H9 (cell line): Measurements from ENCODE around the gene UNC119. TPM values are rescaled to one million over a fixed set of nuclear protein-coding genes. Genes with fewer than 3 reads are reported as not detected.

Experiments used
- DNase-seq: peaks from one replicate; pipeline ENCODE4 v3.0.0-alpha.2; 2017
- H2AFZ ChIP-seq: one replicate; pipeline ENCODE4 v1.6.1; 2013; ENCODE audit warnings: mild to moderate bottlenecking, low read length, control low read depth, moderate library complexity
- H2AK5ac ChIP-seq: 2 replicates; pipeline ENCODE4 v1.6.1; 2013; ENCODE audit warnings: low read length, control low read depth, mixed read lengths; ENCODE audit not compliant: insufficient read length
- H2BK120ac ChIP-seq: one replicate; pipeline ENCODE4 v1.6.1; 2013; ENCODE audit warnings: low read depth, mild to moderate bottlenecking, low read length, control low read depth, inconsistent platforms; ENCODE audit not compliant: poor library complexity, severe bottlenecking
- H2BK12ac ChIP-seq: 2 replicates; pipeline ENCODE4 v1.6.1; 2013; ENCODE audit warnings: low read length, control low read depth, mixed read lengths, low read depth; ENCODE audit not compliant: insufficient read length
- H2BK15ac ChIP-seq: 2 replicates; pipeline ENCODE4 v1.6.1; 2013; ENCODE audit warnings: low read depth, low read length, control low read depth
- H2BK20ac ChIP-seq: one replicate; pipeline ENCODE4 v1.6.1; 2013; ENCODE audit warnings: low read depth, mild to moderate bottlenecking, low read length, control low read depth, inconsistent platforms; ENCODE audit not compliant: poor library complexity, severe bottlenecking
- H2BK5ac ChIP-seq: 2 replicates; pipeline ENCODE4 v1.6.1; 2013; ENCODE audit warnings: low read length, control low read depth, mixed read lengths; ENCODE audit not compliant: insufficient read length
- H3K14ac ChIP-seq: 2 replicates; pipeline ENCODE4 v1.6.1; 2013; ENCODE audit warnings: low read length, control low read depth; ENCODE audit not compliant: insufficient read depth
- H3K18ac ChIP-seq: 2 replicates; pipeline ENCODE4 v1.6.1; 2013; ENCODE audit warnings: low read depth, mild to moderate bottlenecking, mixed read lengths, low read length, control low read depth; ENCODE audit not compliant: insufficient read length
- H3K23ac ChIP-seq: 2 replicates; pipeline ENCODE4 v1.6.1; 2013; ENCODE audit warnings: low read length, control low read depth, mixed read lengths, low read depth; ENCODE audit not compliant: insufficient read length
- H3K23me2 ChIP-seq: 2 replicates; pipeline ENCODE4 v1.6.1; 2013; ENCODE audit warnings: low read depth, mild to moderate bottlenecking, mixed read lengths, low read length, control low read depth; ENCODE audit not compliant: insufficient read length, poor library complexity, severe bottlenecking
- H3K27ac ChIP-seq: 2 replicates; pipeline ENCODE4 v1.5.1; 2013; ENCODE audit warnings: low read length, control low read depth, mixed read lengths, low read depth; ENCODE audit not compliant: insufficient read length
- H3K27me3 ChIP-seq: 2 replicates; pipeline ENCODE4 v1.6.1; 2013; ENCODE audit warnings: low read length, control low read depth, inconsistent platforms; ENCODE audit not compliant: insufficient read depth
- H3K4ac ChIP-seq: 2 replicates; pipeline ENCODE4 v1.6.1; 2013; ENCODE audit warnings: low read depth, mild to moderate bottlenecking, control low read depth, inconsistent platforms, low read length, moderate library complexity
- H3K4me1 ChIP-seq: 2 replicates; pipeline ENCODE4 v1.6.1; 2013; ENCODE audit warnings: low read length, control low read depth, inconsistent platforms; ENCODE audit not compliant: insufficient read depth
- H3K4me2 ChIP-seq: 2 replicates; pipeline ENCODE4 v1.6.1; 2013; ENCODE audit warnings: low read length, control low read depth, mixed read lengths; ENCODE audit not compliant: insufficient read length, insufficient read depth
- H3K56ac ChIP-seq: 2 replicates; pipeline ENCODE4 v1.6.1; 2013; ENCODE audit warnings: low read depth, mild to moderate bottlenecking, mixed read lengths, low read length, control low read depth; ENCODE audit not compliant: insufficient read length
- H3K79me1 ChIP-seq: 2 replicates; pipeline ENCODE4 v1.6.1; 2013; ENCODE audit warnings: low read depth, mild to moderate bottlenecking, moderate library complexity, low read length, control low read depth, inconsistent platforms; ENCODE audit not compliant: insufficient read depth, poor library complexity, severe bottlenecking
- H3K79me2 ChIP-seq: 2 replicates; pipeline ENCODE4 v1.6.1; 2013; ENCODE audit warnings: low read length, control low read depth, inconsistent platforms; ENCODE audit not compliant: insufficient read depth
- H3K9ac ChIP-seq: 2 replicates; pipeline ENCODE4 v1.6.1; 2013; ENCODE audit warnings: low read length, control low read depth, mixed read lengths; ENCODE audit not compliant: insufficient read length; ENCODE audit errors: extremely low read depth
- H3K9me3 ChIP-seq: one replicate; pipeline ENCODE4 v1.6.1; 2013; ENCODE audit warnings: low read depth, low read length, inconsistent platforms; ENCODE audit not compliant: control insufficient read depth
- H3T11ph ChIP-seq: one replicate; pipeline ENCODE4 v1.6.1; 2013; ENCODE audit warnings: mild to moderate bottlenecking, low read length, control low read depth, inconsistent platforms
- H4K20me1 ChIP-seq: one replicate; pipeline ENCODE4 v1.6.1; 2013; ENCODE audit not compliant: control insufficient read depth, insufficient read length, insufficient read depth
- H4K5ac ChIP-seq: 2 replicates; pipeline ENCODE4 v1.6.1; 2013; ENCODE audit warnings: low read depth, mild to moderate bottlenecking, mixed read lengths, low read length, control low read depth; ENCODE audit not compliant: insufficient read length
- H4K8ac ChIP-seq: replicated peaks from 2 replicates; pipeline ENCODE4 v1.6.1; 2013; ENCODE audit warnings: low read length, control low read depth, mixed read lengths, low read depth; ENCODE audit not compliant: insufficient read length
- H4K91ac ChIP-seq: 2 replicates; pipeline ENCODE4 v1.6.1; 2013; ENCODE audit warnings: low read depth, mild to moderate bottlenecking, moderate library complexity, mixed read lengths, low read length, control low read depth; ENCODE audit not compliant: insufficient read length
- H3K27ac Mint-ChIP-seq, 3 experiments: 2 replicates in 2 of 3; 3 replicates in 1 of 3; pipeline ENCODE4 v1.8.0; 2020 to 2021; ENCODE audit warnings: mixed read lengths in 3 of 3, mild to moderate bottlenecking in 1 of 3, moderate library complexity in 1 of 3
- H3K27me3 Mint-ChIP-seq: 2 replicates; pipeline ENCODE4 v1.8.0; 2021; ENCODE audit warnings: low read depth, mild to moderate bottlenecking, moderate library complexity, mixed read lengths
- H3K36me3 Mint-ChIP-seq, 3 experiments: 2 replicates in 2 of 3; 3 replicates in 1 of 3; pipeline ENCODE4 v1.8.0; 2020 to 2021; ENCODE audit warnings: low read depth in 3 of 3, mixed read lengths in 3 of 3; ENCODE audit not compliant: insufficient read depth in 1 of 3
- H3K4me1 Mint-ChIP-seq, 2 experiments: 2 replicates each; pipeline ENCODE4 v1.8.0; 2020; ENCODE audit warnings: mixed read lengths in 2 of 2
- H3K4me3 Mint-ChIP-seq, 2 experiments: 2 replicates in 1 of 2; 3 replicates in 1 of 2; pipeline ENCODE4 v1.8.0; 2020 to 2021; ENCODE audit warnings: mild to moderate bottlenecking in 2 of 2, mixed read lengths in 2 of 2, moderate library complexity in 1 of 2
- H3K9me3 Mint-ChIP-seq, 2 experiments: 2 replicates in 1 of 2; 3 replicates in 1 of 2; pipeline ENCODE4 v1.8.0; 2020; ENCODE audit warnings: mild to moderate bottlenecking in 2 of 2, mixed read lengths in 2 of 2, moderate library complexity in 1 of 2
- CTCF ChIP-seq: fragments of 200-600 bp; sonication (generic); conservative IDR thresholded peaks from 3 replicates; pipeline ENCODE4 v1.8.0; 2021; ENCODE audit warnings: antibody characterized with exemption, mild to moderate bottlenecking
- WGBS: extraction: QIAGEN DNeasy Blood & Tissue Kit; methylation state at CpG from one replicate; pipeline ENCODE4 v1.1.7; 2013; ENCODE audit warnings: missing lambda C conversion rate, low lambda C conversion rate, mixed read lengths; ENCODE audit not compliant: insufficient read length; ENCODE audit errors: extremely low coverage; 5-methylcytosine and 5-hydroxymethylcytosine counted together
- total RNA-seq: library from RNA; stranded (reverse); gene quantifications from 2 replicates; pipeline ENCODE4 v1.2.1, GENCODE V29; 2021

The UNC119 gene
- total RNA-seq, 1 experiment from 2014 or later = 36.9 TPM

- Mint-ChIP-seq H3K4me3 (no peak overlapping the region), H3K27me3 (peaks cover 7% of the 10 kb centered on the region), H3K27ac (no peak overlapping the region), H3K36me3 (peaks cover 23 to 52% (median 51%) of the 10 kb centered on the region in 3 experiments; a peak in 6 of 7 replicates), H3K4me1 (peaks cover 20 to 32% of the 10 kb centered on the region in 2 experiments), H3K9me3 (no peaks in the 10 kb centered on the region)
- Histone ChIP-seq H3K9me3 (no peaks in the 10 kb centered on the region), H4K5ac (no peak overlapping the region), H3K4me1 (no peaks in the 10 kb centered on the region), H3T11ph (no peak overlapping the region), H3K4me2 (peak overlapping the region; percentile 38), H2BK20ac (no peak overlapping the region), H3K56ac (no peak overlapping the region), H4K20me1 (peaks cover 2% of the 10 kb centered on the region), H2BK5ac (no peak overlapping the region), H3K4ac (no peak overlapping the region), H3K27ac (no peak overlapping the region), H4K8ac (no peak overlapping the region), H2BK15ac (no peak overlapping the region), H2AFZ (no peak overlapping the region), H3K23me2 (peaks cover 11% of the 10 kb centered on the region), H3K9ac (no peak overlapping the region), H2BK120ac (no peak overlapping the region), H3K27me3 (no peaks in the 10 kb centered on the region), H3K79me1 (no peaks in the 10 kb centered on the region), H3K18ac (no peak overlapping the region), H3K23ac (no peak overlapping the region), H2AK5ac (no peak overlapping the region), H3K79me2 (no peaks in the 10 kb centered on the region), H2BK12ac (no peak overlapping the region), H4K91ac (no peak overlapping the region), H3K14ac (no peak overlapping the region)
- DNase-seq = no peak
- WGBS = no CpG with 5 or more reads among the region's 14 CpGs
- peak; percentile 24; the same call in 1 of the 3 replicates for TF ChIP-seq CTCF
Measured at GRCh38 chr17:28575126-28575795, 22.8 kb upstream of the UNC119 start.
